Astrocyte of the cerebellum (primary cell): ENCODE measurements around the gene RADIL.

Source experiments
- DNase-seq: peaks from one replicate; pipeline ENCODE4 v3.0.0-alpha.2; 2011; ENCODE audit warnings: low read depth
- H3K4me3 ChIP-seq: 2 replicates; pipeline ENCODE4 v1.5.1; 2011; ENCODE audit warnings: mild to moderate bottlenecking, low read depth, low read length, moderate library complexity
- CTCF ChIP-seq: IDR thresholded peaks from 2 replicates; pipeline ENCODE4 v1.5.1; 2012; ENCODE audit warnings: low read length, low read depth, moderate library complexity, mild to moderate bottlenecking; ENCODE audit errors: missing control alignments
- in situ Hi-C: cut with HindIII; loops from 2 replicates; pipeline ENCODE4 v1.10.0; 2017; ENCODE audit warnings: low sequenced_read_pairs

The RADIL gene

DNA sequence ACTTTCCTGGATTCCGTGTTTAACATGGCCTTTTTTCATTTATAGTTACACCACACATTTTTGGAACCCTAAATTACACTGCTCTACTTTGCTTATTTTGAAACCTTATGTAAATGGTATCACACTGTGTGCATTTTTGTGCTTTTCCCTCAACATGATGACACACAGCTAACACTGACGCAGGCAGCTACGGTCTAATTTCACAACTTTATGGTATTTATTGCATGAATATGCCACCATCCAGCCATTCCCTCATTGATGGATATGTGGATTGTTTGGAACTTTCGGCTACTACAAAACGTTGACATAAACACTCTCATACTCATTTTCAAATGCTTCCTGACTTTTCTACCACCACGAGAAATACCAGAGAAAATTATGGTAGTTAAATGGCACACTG, 28.6 kb downstream of the RADIL start:
- H3K4me3 ChIP-seq = no peak overlapping the region
- in situ Hi-C loops = no loop called here
- DNase-seq = no peak
- TF ChIP-seq CTCF = no peak

DNA sequence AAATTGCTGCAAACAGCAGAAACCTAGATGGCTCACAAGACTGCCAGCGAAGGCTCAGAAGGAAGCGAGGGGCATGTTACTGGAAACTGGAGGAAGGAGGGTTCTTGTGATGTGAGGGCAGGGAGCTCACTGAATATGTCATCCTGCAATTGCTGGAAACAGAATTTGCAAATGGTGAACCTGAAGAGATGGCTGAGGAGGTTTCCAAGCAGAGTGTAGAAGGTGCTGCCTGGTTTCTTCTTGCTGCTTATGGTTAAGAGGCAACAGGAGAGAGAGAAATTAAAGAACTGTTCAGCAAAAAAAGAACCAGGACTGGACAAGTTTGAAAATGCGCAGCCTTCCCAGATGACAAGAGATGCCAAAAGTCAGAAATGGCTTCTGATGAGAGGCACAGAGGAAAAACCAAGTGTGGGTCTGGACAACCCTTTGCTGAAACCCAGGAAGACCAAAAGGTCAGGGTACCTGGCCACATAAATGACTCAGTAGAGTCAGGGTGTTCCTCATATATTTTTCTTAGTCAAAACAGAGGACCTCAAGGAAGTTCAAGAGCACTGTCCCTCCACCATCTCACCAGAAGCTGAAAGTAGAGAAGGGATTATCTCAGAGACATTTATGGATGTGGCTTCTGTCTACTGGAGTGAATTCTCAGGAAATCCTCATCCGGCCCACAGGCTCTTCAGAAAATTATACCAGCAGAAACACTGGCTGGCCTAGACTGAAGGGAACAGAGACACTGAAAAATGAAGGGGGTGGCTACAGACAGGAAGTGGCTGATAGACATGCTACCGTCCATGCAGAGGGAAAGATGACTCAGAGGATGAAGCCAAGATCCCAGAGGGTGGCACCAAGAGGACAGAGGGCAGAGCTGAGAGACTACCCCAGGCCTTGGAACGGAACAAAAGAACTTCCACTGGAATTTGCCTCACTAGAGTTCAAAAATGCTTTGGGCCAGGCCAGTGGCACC, 31.8 kb downstream of the RADIL start:
- no peak for TF ChIP-seq CTCF
- no peak overlapping the region for H3K4me3 ChIP-seq
- in situ Hi-C loops = no loop called here
- no peak for DNase-seq

GRCh38 chr7:4850262-4850795, 33.2 kb downstream of the RADIL start:
- H3K4me3 ChIP-seq = no peak overlapping the region
- in situ Hi-C loops = no loop called here
- no peak for TF ChIP-seq CTCF
- no peak for DNase-seq

GRCh38 chr7:4849390-4849789, 34.1 kb downstream of the RADIL start:
- in situ Hi-C loops = no loop called here
- no peak for TF ChIP-seq CTCF
- DNase-seq = no peak
- no peak overlapping the region for H3K4me3 ChIP-seq

DNA sequence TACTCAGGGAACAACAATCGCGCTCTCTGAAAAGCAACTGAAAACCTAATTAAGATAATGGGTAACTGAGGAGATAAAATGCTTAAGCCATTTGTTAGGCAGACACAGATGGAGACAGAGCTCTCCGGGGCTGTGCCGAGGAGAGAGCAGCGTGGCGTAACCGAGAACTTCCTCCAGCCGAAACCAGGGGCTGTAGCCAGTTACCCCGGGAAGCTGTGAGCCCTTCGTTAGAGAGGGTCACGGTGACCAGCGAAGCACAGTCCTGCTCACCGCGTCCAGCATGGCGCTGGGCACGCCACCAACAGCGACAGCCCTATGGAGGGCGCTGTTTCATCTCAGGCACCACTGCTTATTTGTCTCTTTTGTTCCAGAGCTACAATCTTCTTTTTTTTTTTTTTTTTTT, 37.8 kb downstream of the RADIL start:
- no peak for DNase-seq
- H3K4me3 ChIP-seq = no peak overlapping the region

More for the DNA sequence above, 37.8 kb downstream of the RADIL start:
- TF ChIP-seq CTCF = peak; percentile 7
- in situ Hi-C loops = no loop called here
